Putamen (tissue), 1 donor: ENCODE measurements around the gene ZNF844.
"Not testable (repeated sequence)": the region's sequence is repeated elsewhere in the genome, so short reads cannot be mapped to it uniquely, and the experiment has no call there.

Experiments
- DNase-seq: peaks from one replicate; pipeline ENCODE4 v3.0.0-alpha.2; 2016; ENCODE audit warnings: low spot score

The ZNF844 gene

GRCh38 chr19:12092065-12092867, 27.7 kb downstream of the ZNF844 start:
- peak; percentile 73 for DNase-seq

GRCh38 chr19:12092956-12093355, 28.4 kb downstream of the ZNF844 start:
- no peak for DNase-seq

DNA sequence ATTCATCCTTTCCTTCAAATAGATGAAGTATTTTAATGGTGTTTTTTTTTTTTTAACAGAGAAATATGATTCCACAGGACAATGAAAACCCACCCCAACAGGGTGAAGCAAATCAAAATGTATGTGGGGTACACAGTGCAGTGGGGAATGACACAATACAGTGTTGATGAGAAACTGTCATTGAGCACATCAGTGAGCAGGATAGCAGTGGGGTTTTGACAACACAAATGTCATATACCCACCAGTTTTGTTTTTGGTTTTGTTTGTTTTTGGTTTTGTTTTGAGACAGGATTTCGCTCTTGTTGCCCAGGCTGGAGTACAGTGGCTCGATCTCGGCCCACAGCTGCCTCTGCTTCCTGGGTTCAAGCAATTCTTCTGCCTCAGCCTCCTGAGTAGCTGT, 29.2 kb downstream of the ZNF844 start:
- DNase-seq: no peak

GRCh38 chr19:12095111-12095790, 30.7 kb downstream of the ZNF844 start:
- no peak for DNase-seq

GRCh38 chr19:12098040-12098439, 33.5 kb downstream of the ZNF844 start:
- no peak for DNase-seq

DNA sequence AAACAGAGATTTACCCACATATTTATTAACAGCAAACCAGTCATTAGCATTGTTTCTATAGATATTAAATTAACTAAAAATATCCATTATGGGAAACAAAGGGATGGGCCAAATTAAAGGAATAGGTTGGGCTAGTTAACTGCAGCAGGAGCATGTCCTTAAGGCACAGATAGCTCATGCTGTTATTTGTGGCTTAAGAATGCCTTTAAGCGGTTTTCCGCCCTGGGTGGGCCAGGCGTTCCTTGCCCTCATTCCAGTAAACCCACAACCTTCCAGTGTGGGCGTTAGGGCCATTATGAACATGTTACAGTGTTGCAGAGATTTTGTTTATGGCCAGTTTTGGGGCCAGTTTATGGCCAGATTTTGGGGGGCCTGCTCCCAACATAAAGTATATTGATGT, 39.4 kb downstream of the ZNF844 start:
- not testable (repeated sequence) for DNase-seq

DNA sequence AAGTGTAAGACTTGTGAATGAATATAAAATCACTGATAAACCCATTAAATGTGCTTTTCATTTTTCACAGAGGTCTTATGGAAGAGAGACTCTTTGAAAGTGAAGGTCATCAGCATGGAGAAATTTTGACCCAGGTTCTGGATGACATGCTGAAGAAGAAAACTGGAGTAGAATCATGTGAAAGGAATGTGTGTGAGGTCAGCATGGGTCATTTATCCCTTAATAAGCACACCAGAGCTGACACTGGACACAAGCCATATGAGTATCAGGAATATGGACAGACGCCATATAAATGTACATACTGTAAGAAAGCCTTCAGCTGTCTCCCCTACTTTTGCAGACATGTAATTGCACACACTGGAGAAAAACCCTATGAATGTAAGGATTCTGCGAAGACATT, 46.6 kb downstream of the ZNF844 start:
- DNase-seq: no peak

DNA sequence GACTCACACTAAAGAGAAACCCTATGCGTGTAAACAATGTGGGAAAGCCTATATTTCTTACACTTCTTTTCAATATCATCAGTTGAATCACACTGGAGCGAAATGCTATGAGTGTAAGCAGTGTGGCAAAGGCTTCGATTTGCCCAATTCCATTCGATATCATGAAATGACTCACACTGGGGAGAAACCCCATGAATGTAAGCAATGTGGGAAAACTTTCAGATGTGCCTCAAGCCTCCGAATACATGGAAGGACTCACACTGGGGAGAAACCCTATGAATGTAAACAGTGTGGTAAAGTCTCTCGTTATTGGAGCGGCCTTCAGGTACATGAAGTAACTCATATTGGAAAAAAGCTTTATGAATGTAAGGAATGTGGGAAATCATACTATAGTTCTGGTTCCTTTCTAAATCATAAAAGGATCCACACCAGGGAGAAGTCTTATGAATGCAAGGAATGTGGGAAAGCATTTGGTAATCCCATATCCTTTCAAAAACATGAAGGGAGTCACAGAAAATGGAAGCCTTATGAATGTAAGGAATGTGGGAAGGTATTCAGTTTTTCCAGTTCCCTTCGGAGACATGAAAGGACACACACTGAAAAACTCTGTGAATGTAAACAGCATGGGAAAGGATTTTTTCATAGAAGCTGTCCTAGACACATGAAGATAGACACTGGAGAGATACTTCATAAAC, 47.6 kb downstream of the ZNF844 start:
- no peak for DNase-seq

GRCh38 chr19:12112701-12113100, 48.2 kb downstream of the ZNF844 start:
- no peak for DNase-seq

DNA sequence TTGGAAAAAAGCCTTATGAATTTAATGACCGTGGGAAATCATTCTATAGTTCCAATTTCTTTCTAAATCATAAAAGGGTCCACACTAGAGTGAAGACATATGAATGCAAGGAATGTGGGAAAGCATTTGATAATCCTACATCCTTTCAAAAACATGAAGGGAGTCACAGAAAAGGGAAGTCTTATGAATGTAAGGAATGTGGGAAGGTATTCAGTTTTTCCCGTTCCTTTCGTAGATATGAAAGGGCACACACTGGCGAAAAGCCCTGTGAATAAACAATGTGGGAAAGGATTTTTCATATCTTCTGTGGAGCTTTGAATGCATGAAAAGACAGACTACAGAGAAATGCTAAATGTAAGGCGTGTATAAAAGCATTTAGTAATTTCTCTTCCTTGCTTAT, 48.6 kb downstream of the ZNF844 start:
- DNase-seq: no peak

- DNase-seq: no peak
Measured at GRCh38 chr19:12117201-12117970, 52.9 kb downstream of the ZNF844 start.

GRCh38 chr19:12126707-12127106, 62.2 kb downstream of the ZNF844 start:
- no peak for DNase-seq
